ENCODE data around the gene KCNJ12.
"Not testable (repeated sequence)": the region's sequence is repeated elsewhere in the genome, so short reads cannot be mapped to it uniquely, and the experiment has no call there.

KCNJ12 gene

DNA sequence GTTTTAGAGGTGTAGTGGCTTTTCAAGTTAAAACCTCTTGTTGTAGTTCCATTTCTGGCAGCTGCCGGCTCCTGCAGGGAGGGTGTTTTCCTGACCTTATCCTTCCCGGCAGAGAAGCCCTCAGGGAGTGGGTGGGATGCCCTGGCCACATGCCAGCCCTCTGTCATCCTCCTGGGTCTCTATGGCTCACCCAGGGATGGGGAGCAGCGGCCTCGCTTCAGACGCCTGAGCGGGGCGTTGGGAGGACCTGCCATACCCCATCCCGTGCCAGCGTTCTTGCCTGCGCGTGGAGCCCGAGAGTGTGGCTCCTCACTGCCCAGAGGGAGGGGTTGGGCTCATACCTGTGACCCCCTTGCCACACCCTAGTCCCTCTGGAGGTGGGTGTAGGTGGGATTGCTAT lies 11.9 kb downstream of the KCNJ12 start:
- no peak for DNase-seq

DNA sequence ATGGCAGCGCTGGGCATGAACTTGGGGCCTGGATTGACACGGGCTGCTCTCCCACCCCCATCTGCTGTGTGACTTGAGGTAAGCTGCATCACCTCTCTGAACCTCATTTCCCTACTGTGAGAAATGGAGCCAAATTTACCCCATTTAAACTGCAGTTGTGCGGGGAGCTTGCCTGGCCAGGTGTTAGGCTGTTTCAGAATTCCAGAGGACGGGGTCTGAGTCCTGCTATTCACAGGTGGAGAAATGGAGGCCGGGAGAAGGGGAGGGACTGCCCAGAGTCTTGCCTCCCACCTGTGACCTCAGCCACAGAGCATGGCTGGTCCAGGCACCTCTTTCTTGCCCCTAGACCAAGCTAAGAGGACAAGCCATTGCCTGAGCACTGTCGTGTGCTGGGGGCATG lies 12.8 kb downstream of the KCNJ12 start:
- no peak for DNase-seq

DNA sequence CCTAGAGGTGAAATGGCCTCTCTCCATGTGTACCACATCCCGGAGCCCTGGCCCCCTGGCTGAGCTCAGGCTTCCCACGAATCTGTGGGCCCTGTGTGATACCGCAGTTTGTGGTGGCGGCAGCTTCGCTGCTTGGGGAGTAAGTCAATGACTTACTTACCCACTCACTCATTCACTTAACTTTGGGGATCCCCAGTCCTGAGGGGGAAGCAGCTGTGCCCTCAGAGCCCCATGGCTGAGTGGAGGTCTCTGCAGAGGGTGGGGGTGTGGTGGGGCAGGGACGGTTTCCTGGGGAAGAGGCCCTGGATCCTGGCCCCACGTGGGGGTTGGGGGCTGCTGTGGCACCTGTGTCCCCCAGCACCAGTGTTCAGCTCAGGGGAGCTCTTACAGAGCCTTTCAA lies 13.2 kb downstream of the KCNJ12 start:
- no peak for DNase-seq

DNA sequence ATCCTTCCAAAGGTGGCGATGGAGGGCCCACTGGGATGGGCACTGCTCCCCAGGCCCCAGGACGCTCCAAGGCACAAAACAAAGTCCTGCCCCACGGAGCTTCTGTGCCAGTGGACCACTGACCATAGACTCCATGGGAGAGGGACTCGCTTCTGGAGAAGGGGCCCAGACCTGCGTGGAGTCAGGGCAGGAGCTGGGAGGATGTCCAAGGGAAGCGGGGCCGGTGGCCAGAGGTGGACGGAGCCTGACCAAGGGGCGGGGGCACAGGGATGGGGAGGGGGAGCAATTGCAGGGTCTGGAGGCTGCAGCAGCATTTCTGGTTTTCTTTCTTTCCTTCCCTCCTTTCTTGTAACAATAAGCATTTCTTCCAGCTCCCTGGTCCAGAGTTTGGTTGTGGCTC lies 14.1 kb downstream of the KCNJ12 start:
- no peak for DNase-seq

DNA sequence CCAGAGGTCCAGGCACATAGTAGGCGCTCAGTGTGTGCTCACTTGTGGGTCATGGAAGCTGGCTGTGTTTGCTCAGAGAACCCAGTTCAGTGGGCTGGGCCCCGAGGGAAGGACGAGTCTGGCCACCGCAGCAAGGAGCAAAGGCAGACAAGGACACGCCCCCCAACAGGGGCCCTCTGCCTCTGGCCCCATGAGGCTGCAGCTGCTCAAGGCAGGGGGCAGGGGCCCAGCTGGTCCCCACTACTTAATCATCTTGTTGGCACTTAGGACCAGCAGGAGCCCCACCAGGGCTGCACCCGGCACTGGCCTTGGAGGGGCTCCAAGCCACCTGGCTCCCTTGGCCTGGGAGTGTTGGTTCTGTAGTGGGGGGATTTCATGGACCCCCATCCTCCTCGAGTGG lies 16.1 kb downstream of the KCNJ12 start:
- DNase-seq: no peak

DNA sequence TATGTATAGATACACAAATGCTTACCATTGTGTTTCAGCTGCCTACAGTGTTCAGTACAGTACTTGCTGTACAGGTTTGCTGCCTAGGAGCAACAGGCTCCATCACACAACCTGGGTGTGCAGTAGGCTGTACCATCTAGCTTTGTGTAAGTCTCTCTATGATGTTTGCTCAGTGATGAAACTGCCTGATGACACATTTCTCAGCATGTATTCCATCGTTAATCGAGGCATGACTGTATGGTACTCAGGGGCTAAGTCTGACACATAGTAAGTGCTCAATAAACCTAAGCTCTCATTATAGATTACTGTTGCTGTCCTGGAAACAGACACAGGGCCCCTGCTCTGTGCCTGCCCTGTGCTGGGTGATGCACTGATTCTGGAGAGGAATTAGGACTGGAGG lies 18.1 kb downstream of the KCNJ12 start:
- no peak for DNase-seq

DNA sequence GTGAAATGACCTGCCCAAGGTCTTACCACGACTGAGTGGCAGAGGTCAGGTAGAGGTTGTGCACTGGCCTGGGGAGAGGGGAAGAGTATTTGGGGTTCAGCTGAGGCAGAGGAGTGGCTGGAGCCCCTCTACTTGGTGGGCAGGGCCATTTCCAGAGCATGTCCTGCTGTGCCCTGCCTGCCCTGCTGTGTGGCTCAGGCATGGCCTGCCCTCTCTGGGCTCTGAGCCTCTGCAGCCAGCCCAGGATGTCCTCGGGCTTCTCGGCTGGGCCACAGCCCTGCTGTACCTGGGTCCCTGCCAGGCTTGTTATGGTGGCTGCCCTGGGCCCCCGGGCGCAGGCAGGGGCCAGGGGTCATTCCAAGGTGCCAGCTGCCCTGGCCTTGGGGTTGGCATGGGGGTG lies 19.6 kb downstream of the KCNJ12 start:
- no peak for DNase-seq

DNA sequence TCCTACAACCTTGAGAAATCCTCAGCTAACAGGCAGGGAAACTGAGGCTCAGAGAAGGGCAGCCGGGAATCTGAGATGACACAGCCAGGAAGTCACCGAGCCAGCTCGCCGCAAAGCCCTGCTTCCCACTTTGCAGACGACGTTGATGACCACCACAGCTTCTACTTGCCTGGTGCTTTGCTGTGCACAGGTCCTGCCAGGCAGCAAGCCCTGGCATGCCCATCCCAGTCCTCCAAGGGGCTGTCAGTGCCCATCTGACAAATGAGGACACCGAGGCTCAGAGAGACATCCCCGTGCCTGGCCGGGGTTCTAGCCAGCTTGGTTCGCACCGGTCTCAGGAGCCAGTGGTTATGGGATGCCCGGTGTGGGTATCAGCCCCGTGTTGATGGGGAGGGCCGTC lies 20.1 kb downstream of the KCNJ12 start:
- no peak for DNase-seq

DNA sequence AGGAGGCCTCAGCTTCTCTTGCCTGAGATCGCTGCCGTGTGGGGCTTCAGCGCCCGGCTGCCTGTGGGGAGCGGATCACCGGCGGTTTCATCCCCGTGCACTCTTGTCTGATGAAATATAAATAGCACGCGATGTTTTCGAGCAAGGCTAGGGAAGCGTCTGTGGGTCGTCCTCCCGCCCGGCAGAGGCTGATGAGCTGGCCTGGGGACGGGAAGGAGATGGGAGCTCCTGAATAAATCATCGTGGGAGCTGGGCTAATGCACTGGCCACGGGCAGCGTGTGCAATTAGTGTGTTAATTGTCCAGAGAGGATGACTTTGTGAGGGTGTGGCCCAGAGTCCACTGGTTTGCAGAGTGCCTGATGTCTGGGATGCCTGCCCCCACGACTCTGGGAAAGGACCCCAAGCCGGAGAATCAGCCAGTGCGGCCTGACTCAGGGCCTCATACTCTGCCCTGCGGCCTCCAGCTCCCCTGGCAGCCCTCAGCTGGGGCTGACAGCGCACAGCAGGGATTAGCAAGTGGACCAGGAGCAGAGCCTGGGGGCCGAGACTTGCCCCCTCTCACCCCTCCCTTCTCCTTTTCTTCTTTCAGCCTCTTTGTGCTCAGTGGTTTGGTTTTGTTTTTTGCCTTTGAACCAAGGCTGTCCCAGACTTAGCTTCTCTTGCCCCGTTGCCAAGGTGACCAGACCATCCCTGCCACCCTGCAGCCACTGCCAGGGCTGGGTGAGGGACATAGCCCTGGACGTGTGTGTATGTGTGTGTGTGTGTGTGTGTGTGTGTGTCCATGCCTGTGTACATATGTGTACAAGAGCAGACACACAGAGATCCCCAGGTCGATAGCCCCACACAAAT lies 21.4 kb downstream of the KCNJ12 start:
- no peak for DNase-seq

DNA sequence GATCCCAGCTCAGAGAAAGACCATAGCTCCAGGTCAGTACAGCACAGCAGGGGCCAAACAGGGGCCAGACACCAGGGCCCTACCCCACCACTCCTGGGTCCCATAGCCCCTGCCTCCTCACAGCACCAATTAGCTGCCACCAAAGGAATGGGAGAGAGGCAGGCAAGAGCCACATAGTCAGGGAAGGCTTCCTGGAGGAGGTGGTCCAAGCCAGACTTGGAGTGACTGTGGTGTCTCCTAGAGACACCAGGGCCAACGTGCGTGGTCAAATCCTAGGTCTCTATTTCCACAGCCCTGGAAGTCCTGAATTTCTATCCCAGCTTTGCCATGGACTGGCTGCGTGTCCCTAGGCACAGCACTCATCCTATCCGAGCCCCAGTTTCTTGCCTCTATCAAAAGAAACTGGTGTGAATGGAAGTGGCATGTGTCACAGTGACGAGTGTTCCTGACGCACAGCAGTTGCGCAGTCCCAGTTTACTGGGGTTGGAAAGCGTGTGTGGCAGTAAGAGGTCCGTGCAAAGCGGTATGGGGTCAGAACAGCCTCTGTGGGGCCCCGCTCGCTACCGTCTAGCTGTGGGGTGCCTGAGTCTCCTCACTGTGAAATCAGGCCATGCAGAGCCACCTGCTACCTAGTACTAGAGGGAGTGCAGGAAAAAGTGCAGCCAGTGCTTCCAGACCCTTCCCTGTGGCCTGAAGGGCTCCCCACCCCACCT lies 23.5 kb downstream of the KCNJ12 start:
- no peak for DNase-seq

DNA sequence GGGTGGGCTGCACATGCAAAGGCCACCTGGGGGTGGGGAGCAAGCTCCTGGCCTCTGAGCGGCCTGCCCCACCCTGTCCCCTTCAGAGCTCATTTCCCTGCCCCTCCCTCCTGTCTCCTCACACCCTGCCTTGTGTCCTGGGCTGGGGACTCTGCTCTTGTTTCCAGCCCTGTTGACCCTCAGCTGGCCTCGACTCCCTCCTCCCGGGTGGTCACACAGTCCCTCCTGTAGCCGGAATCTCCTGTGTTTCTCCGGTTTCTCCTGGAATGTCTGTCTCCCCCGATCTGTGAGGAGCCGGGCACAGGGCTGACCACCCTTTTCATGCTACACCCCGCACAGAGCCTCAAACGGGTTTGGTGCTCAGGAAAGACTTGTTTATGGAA lies 24.0 kb downstream of the KCNJ12 start:
- DNase-seq: not testable (repeated sequence)

DNA sequence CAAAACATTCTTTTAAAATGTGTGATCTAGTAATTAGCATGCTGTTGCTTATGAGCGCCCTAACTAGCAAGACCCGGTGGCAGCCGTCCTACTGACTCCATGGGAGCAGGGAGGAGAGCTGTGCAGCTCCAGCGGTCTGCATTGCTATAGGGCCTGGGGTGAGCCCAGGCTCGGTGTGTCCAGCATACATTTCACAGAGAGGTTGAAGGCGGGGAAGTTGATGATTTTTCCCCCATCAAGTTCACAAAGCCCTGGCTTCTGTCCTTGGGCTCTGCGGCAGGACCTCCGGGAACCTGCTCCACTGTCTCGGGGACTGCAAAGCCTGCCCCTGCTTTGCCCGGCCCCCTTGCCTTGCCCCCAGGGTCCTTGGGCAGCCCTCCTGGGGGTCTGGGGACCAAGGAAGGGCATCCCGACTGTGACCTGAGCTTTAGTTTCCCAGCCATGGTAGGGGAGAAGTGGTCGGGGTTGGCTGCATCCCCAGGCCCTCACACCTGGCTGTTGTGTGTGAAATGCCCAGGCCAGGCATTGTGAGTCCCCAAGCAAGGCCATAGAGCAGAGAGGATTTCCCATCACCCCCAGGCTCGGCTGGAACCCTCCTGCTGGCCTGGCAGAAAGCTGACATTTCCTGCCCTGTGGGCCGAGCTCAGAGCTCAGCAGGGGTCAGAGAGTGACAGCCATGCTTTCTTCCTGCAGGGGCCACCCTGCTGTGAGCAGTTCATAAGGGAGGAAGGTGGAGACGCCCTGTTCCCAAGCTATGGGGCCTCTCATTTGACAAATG lies 24.8 kb downstream of the KCNJ12 start:
- no peak for DNase-seq

DNA sequence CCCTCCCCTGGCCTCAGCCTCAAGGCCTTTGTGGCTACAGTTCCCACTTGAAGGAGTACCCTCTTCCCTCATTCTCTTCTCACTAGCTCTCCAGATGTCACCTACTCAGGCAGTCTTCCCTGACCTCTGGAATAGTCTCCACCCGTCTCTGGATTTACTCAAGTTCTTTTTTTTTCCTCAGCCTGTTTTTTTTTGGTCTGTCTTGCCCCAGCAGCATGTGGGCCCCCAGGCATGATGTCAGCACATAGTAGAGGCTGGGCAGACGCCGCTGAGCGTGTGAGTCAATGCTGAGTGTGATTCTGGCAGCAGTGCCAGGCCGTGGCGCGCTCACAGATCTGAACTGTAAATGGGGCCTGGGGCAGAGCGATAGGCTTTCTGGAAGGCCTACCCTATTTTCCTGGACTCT lies 26.0 kb downstream of the KCNJ12 start:
- not testable (repeated sequence) for DNase-seq

DNA sequence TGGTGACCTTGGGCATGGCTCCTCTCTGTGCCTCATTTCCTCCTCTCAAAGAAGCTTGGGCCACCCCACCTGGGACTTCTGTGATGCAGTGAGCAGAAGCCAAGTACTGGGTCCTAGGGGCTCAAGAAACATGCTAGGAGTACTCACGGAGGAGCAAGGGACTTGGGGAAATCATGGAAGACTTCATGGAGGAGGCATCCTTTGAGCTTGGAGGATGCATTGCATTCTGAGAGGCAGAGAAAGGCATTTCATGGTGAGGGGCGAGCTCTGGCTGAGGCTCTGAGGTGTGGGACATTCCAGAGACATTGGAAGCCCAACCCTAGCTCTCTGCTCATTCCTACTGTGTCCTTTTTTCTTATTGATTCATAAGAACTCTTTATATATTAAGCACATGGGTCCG lies 26.8 kb downstream of the KCNJ12 start:
- DNase-seq: not testable (repeated sequence)

DNA sequence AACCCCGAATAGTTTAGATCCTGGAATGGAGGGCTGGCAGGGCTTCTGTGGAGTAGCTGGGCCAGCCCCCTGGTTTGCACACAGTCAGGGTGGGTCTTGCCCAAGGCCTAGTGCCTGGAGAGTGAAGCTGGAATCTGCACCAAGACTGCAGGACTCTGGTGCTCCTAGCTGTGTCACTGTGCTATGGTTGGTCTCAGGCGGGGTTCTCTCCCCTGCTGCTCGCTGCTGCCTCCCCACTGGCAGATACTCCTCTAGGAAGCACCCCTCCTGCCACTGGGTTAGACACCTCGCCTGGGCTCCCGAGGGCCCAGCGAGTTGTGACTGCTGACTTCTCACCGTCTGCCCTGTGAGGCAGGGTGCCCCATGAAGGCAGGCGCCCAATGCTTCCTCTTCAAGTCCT lies 27.9 kb downstream of the KCNJ12 start:
- not testable (repeated sequence) for DNase-seq

DNA sequence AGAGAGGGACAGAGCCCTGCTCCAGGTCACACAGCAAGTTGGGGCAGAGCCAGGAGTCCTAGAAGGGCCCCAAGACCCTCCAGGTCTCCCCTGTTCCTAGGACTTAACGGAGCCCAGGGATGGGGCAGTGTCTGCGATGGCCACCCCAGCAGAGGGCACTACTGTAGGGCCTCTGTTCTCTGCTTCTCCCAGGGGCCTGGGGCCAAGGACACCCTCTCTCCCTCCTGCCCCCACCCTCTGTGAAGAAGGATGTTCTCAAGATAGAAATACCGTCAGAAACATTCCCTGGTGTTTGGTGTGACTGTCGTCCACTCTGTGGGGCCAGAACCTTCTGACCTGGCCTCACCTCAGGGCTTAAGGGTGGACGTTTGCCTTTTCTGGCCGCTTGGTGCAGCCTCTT lies 28.4 kb downstream of the KCNJ12 start:
- DNase-seq: not testable (repeated sequence)

DNA sequence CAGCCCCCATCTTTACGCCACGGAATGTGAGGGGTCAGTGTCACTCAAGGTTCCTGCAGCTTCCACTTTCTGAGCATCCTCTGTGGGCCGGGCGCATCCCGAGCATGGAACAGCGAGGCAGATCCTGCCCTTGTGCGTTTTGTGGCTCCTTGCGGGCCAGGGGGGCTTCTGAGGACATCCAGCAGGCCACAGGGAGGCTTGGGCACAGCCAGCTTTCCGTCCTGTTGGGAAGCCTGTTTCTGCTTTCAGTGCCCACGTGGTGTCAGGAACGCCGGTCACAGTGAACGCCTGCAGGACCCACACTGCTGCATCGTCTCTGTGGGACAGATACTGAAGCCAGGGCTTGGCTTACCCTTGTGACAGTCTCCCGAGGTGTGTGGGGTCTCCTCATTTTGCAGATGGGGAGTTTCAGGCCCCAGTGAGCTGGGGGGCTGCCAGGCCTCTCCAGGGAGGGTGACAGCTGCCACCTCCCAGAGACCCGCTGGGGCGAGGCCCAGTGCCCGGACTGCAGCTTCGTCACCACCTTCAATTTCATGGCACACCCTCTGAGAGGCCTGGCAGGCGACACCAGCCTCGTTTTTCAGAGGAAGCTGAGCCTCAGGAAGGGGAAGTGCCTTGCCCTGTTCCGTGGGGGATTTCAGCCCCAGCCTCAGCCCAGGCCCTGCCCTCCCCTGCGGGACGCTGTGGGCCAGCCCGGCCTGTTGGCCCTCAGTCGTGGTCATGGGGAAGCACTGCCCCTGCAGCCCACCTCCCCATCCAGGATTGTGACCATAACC lies 29.0 kb downstream of the KCNJ12 start:
- not testable (repeated sequence) for DNase-seq

DNA sequence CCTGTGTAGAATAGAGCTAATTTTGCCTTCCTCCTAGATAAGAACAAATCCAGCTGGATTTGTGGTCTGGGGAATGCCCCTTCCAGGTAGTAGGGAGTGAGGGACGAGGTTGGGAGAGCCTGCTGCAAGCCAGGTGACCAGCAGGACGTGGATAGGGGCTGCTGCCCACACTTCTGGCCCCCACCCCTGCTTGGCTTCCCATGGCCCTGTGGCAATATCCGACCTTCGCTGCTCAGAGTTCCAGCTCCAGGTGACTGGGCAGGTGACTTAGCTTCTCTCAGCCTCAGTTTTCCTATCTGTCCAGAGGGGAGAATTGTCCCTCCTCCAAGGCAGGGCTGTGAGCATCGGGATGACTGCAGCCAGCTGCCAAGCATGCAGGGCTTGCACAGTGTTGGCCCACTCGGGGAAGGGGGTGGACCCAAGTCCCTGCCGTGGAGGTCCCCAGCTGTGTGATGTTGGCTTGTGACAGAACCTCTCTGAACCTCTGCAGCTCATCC lies 29.8 kb downstream of the KCNJ12 start:
- DNase-seq: not testable (repeated sequence)

DNA sequence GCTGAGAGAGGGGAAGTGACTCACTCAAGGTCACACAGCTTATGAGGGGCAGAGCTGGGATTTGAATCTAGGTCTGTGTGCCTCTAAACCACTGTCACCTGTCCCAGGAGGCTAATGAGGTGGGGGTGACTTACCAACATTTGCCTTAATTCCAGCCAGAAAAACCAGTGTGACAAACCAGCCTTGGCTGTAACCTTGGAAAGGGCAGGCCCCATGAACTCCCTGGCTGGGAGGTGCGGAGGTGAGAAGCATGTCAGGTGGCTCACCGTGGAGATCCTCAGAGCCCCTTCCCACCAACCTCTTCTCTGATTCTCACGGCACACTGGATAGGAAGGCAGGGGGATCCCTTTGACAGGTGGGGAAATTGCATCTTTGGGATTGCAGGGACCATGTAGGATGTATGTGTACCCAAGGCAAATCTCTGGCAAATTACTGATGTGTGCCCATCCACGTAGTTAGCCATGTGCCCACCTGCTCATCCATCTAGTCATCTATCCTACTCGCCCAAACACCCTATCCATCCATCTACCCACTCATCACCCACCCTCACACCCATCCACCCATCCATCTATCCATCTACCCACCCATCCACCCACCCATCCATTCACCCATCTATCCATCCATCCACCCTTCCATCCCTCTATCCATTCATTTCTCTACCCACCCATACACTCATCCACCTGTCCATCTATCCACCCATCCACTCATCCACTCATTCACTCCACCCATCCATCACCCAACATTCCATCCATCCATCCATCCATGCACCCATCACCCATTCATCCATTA lies 30.7 kb downstream of the KCNJ12 start:
- not testable (repeated sequence) for DNase-seq

DNA sequence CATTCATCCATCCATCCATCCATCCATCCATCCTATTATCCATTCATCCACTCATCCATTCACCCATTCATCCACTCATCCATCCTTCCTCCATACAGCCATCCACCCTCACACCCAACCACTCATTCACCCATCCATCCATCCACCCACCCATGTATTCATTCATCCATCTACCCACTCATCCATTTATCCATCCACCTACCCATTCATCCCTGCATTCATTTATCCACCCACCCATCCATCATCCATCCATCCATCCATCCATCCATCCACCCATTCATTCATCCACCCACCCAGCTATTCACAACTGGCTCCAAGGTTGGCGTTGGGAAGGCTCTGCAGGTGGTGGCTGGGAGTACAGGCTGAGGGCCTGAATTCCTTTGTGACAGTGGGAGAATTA lies 31.6 kb downstream of the KCNJ12 start:
- not testable (repeated sequence) for DNase-seq

DNA sequence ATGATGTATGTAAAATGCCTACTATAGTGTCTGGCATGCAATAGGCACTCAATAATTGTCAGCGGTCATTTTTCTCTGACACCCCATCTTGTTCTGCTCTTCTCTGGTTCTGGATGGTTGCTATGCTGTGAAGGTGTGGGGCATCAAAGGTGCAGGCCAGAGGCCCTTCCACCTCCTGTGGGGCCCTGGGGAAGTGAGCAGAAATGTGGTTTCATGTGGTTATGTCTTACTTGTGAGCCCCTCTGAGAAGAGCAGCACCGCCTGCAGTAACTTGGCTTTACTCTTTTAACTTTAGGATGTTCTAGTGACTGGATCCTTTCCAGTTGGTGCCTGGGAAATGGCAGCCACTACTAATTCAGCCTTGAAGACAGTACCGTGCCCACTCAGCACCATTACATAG lies 32.1 kb downstream of the KCNJ12 start:
- not testable (repeated sequence) for DNase-seq

Measured in stimulated activated CD4-positive, alpha-beta T cell treated with anti-CD3 and anti-CD28 coated beads, Interleukin-4, amount 100 ng/mL, for 4 hours (primary cell).